H9 (cell line): ENCODE measurements around the gene TBC1D20. TPM values are rescaled to one million over a fixed set of nuclear protein-coding genes. Genes with fewer than 3 reads are reported as not detected.

Source experiments
- DNase-seq: peaks from one replicate; pipeline ENCODE4 v3.0.0-alpha.2; 2017
- H2AFZ ChIP-seq: one replicate; pipeline ENCODE4 v1.6.1; 2013; ENCODE audit warnings: mild to moderate bottlenecking, low read length, control low read depth, moderate library complexity
- H2AK5ac ChIP-seq: 2 replicates; pipeline ENCODE4 v1.6.1; 2013; ENCODE audit warnings: low read length, control low read depth, mixed read lengths; ENCODE audit not compliant: insufficient read length
- H2BK120ac ChIP-seq: one replicate; pipeline ENCODE4 v1.6.1; 2013; ENCODE audit warnings: low read depth, mild to moderate bottlenecking, low read length, control low read depth, inconsistent platforms; ENCODE audit not compliant: poor library complexity, severe bottlenecking
- H2BK12ac ChIP-seq: 2 replicates; pipeline ENCODE4 v1.6.1; 2013; ENCODE audit warnings: low read length, control low read depth, mixed read lengths, low read depth; ENCODE audit not compliant: insufficient read length
- H2BK15ac ChIP-seq: 2 replicates; pipeline ENCODE4 v1.6.1; 2013; ENCODE audit warnings: low read depth, low read length, control low read depth
- H2BK20ac ChIP-seq: one replicate; pipeline ENCODE4 v1.6.1; 2013; ENCODE audit warnings: low read depth, mild to moderate bottlenecking, low read length, control low read depth, inconsistent platforms; ENCODE audit not compliant: poor library complexity, severe bottlenecking
- H2BK5ac ChIP-seq: 2 replicates; pipeline ENCODE4 v1.6.1; 2013; ENCODE audit warnings: low read length, control low read depth, mixed read lengths; ENCODE audit not compliant: insufficient read length
- H3K14ac ChIP-seq: 2 replicates; pipeline ENCODE4 v1.6.1; 2013; ENCODE audit warnings: low read length, control low read depth; ENCODE audit not compliant: insufficient read depth
- H3K18ac ChIP-seq: 2 replicates; pipeline ENCODE4 v1.6.1; 2013; ENCODE audit warnings: low read depth, mild to moderate bottlenecking, mixed read lengths, low read length, control low read depth; ENCODE audit not compliant: insufficient read length
- H3K23ac ChIP-seq: 2 replicates; pipeline ENCODE4 v1.6.1; 2013; ENCODE audit warnings: low read length, control low read depth, mixed read lengths, low read depth; ENCODE audit not compliant: insufficient read length
- H3K23me2 ChIP-seq: 2 replicates; pipeline ENCODE4 v1.6.1; 2013; ENCODE audit warnings: low read depth, mild to moderate bottlenecking, mixed read lengths, low read length, control low read depth; ENCODE audit not compliant: insufficient read length, poor library complexity, severe bottlenecking
- H3K27ac ChIP-seq: 2 replicates; pipeline ENCODE4 v1.5.1; 2013; ENCODE audit warnings: low read length, control low read depth, mixed read lengths, low read depth; ENCODE audit not compliant: insufficient read length
- H3K27me3 ChIP-seq: 2 replicates; pipeline ENCODE4 v1.6.1; 2013; ENCODE audit warnings: low read length, control low read depth, inconsistent platforms; ENCODE audit not compliant: insufficient read depth
- H3K4ac ChIP-seq: 2 replicates; pipeline ENCODE4 v1.6.1; 2013; ENCODE audit warnings: low read depth, mild to moderate bottlenecking, control low read depth, inconsistent platforms, low read length, moderate library complexity
- H3K4me1 ChIP-seq: 2 replicates; pipeline ENCODE4 v1.6.1; 2013; ENCODE audit warnings: low read length, control low read depth, inconsistent platforms; ENCODE audit not compliant: insufficient read depth
- H3K4me2 ChIP-seq: 2 replicates; pipeline ENCODE4 v1.6.1; 2013; ENCODE audit warnings: low read length, control low read depth, mixed read lengths; ENCODE audit not compliant: insufficient read length, insufficient read depth
- H3K56ac ChIP-seq: 2 replicates; pipeline ENCODE4 v1.6.1; 2013; ENCODE audit warnings: low read depth, mild to moderate bottlenecking, mixed read lengths, low read length, control low read depth; ENCODE audit not compliant: insufficient read length
- H3K79me1 ChIP-seq: 2 replicates; pipeline ENCODE4 v1.6.1; 2013; ENCODE audit warnings: low read depth, mild to moderate bottlenecking, moderate library complexity, low read length, control low read depth, inconsistent platforms; ENCODE audit not compliant: insufficient read depth, poor library complexity, severe bottlenecking
- H3K79me2 ChIP-seq: 2 replicates; pipeline ENCODE4 v1.6.1; 2013; ENCODE audit warnings: low read length, control low read depth, inconsistent platforms; ENCODE audit not compliant: insufficient read depth
- H3K9ac ChIP-seq: 2 replicates; pipeline ENCODE4 v1.6.1; 2013; ENCODE audit warnings: low read length, control low read depth, mixed read lengths; ENCODE audit not compliant: insufficient read length; ENCODE audit errors: extremely low read depth
- H3K9me3 ChIP-seq: one replicate; pipeline ENCODE4 v1.6.1; 2013; ENCODE audit warnings: low read depth, low read length, inconsistent platforms; ENCODE audit not compliant: control insufficient read depth
- H3T11ph ChIP-seq: one replicate; pipeline ENCODE4 v1.6.1; 2013; ENCODE audit warnings: mild to moderate bottlenecking, low read length, control low read depth, inconsistent platforms
- H4K20me1 ChIP-seq: one replicate; pipeline ENCODE4 v1.6.1; 2013; ENCODE audit not compliant: control insufficient read depth, insufficient read length, insufficient read depth
- H4K5ac ChIP-seq: 2 replicates; pipeline ENCODE4 v1.6.1; 2013; ENCODE audit warnings: low read depth, mild to moderate bottlenecking, mixed read lengths, low read length, control low read depth; ENCODE audit not compliant: insufficient read length
- H4K8ac ChIP-seq: replicated peaks from 2 replicates; pipeline ENCODE4 v1.6.1; 2013; ENCODE audit warnings: low read length, control low read depth, mixed read lengths, low read depth; ENCODE audit not compliant: insufficient read length
- H4K91ac ChIP-seq: 2 replicates; pipeline ENCODE4 v1.6.1; 2013; ENCODE audit warnings: low read depth, mild to moderate bottlenecking, moderate library complexity, mixed read lengths, low read length, control low read depth; ENCODE audit not compliant: insufficient read length
- H3K27ac Mint-ChIP-seq, 3 experiments: 2 replicates in 2 of 3; 3 replicates in 1 of 3; pipeline ENCODE4 v1.8.0; 2020 to 2021; ENCODE audit warnings: mixed read lengths in 3 of 3, mild to moderate bottlenecking in 1 of 3, moderate library complexity in 1 of 3
- H3K27me3 Mint-ChIP-seq: 2 replicates; pipeline ENCODE4 v1.8.0; 2021; ENCODE audit warnings: low read depth, mild to moderate bottlenecking, moderate library complexity, mixed read lengths
- H3K36me3 Mint-ChIP-seq, 3 experiments: 2 replicates in 2 of 3; 3 replicates in 1 of 3; pipeline ENCODE4 v1.8.0; 2020 to 2021; ENCODE audit warnings: low read depth in 3 of 3, mixed read lengths in 3 of 3; ENCODE audit not compliant: insufficient read depth in 1 of 3
- H3K4me1 Mint-ChIP-seq, 2 experiments: 2 replicates each; pipeline ENCODE4 v1.8.0; 2020; ENCODE audit warnings: mixed read lengths in 2 of 2
- H3K4me3 Mint-ChIP-seq, 2 experiments: 2 replicates in 1 of 2; 3 replicates in 1 of 2; pipeline ENCODE4 v1.8.0; 2020 to 2021; ENCODE audit warnings: mild to moderate bottlenecking in 2 of 2, mixed read lengths in 2 of 2, moderate library complexity in 1 of 2
- H3K9me3 Mint-ChIP-seq, 2 experiments: 2 replicates in 1 of 2; 3 replicates in 1 of 2; pipeline ENCODE4 v1.8.0; 2020; ENCODE audit warnings: mild to moderate bottlenecking in 2 of 2, mixed read lengths in 2 of 2, moderate library complexity in 1 of 2
- CTCF ChIP-seq: fragments of 200-600 bp; sonication (generic); conservative IDR thresholded peaks from 3 replicates; pipeline ENCODE4 v1.8.0; 2021; ENCODE audit warnings: antibody characterized with exemption, mild to moderate bottlenecking
- WGBS: extraction: QIAGEN DNeasy Blood & Tissue Kit; methylation state at CpG from one replicate; pipeline ENCODE4 v1.1.7; 2013; ENCODE audit warnings: missing lambda C conversion rate, low lambda C conversion rate, mixed read lengths; ENCODE audit not compliant: insufficient read length; ENCODE audit errors: extremely low coverage; 5-methylcytosine and 5-hydroxymethylcytosine counted together
- total RNA-seq: library from RNA; stranded (reverse); gene quantifications from 2 replicates; pipeline ENCODE4 v1.2.1, GENCODE V29; 2021

The TBC1D20 gene
- total RNA-seq, 1 experiment from 2014 or later: 17.9 TPM

DNA sequence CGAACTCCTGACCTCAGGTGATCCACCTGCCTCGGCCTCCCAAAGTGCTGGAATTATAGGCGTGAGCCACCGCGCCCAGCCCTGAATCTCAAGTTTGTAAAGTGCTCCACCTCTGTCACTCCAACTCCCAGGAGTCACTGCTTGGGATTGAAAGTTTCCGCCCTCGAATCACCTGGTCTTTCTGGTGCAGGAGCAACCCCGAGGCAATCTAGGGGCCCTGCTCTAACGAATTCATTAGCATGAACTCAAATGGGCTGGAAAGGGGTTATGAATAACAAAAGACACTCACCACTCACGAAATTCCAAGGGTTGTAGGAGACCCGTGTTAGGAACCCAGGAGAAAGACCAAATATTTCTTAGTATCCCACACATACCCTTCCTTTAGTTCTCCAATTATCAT lies 28.1 kb downstream of the TBC1D20 start:
- Histone ChIP-seq H3K14ac (no peak overlapping the region), H2AFZ (no peak overlapping the region), H2AK5ac (no peak overlapping the region), H4K8ac (no peak overlapping the region), H2BK120ac (no peak overlapping the region), H3T11ph (no peak overlapping the region), H4K91ac (no peak overlapping the region), H3K4ac (no peak overlapping the region), H3K79me2 (no peaks in the 10 kb centered on the region), H3K56ac (no peak overlapping the region), H3K9me3 (no peaks in the 10 kb centered on the region), H3K23ac (no peak overlapping the region), H2BK5ac (no peak overlapping the region), H3K79me1 (no peaks in the 10 kb centered on the region), H3K27ac (no peak overlapping the region), H3K18ac (no peak overlapping the region), H2BK12ac (no peak overlapping the region), H4K20me1 (no peaks in the 10 kb centered on the region), H3K4me1 (peaks cover 3% of the 10 kb centered on the region; the same call in 1 of the 2 replicates), H3K27me3 (peaks cover 5% of the 10 kb centered on the region; the same call in 1 of the 2 replicates), H3K23me2 (no peaks in the 10 kb centered on the region), H2BK15ac (no peak overlapping the region), H4K5ac (no peak overlapping the region), H2BK20ac (no peak overlapping the region), H3K4me2 (peak overlapping the region; percentile 44), H3K9ac (no peak overlapping the region)
- H3K36me3 Mint-ChIP-seq: peaks cover 22 to 61% (median 59%) of the 10 kb centered on the region in 3 experiments; a peak in 6 of 7 replicates
- peak overlapping the region; percentile 10 to 64; a peak in 4 of 5 replicates for H3K4me3 Mint-ChIP-seq
- H3K27me3 Mint-ChIP-seq: peaks cover 36% of the 10 kb centered on the region
- peak; percentile 89 for DNase-seq
- H3K9me3 Mint-ChIP-seq: no peaks in the 10 kb centered on the region
- no peak for TF ChIP-seq CTCF
- H3K27ac Mint-ChIP-seq: peak overlapping the region in 1 of 3 experiments; percentile 58; a peak in 2 of 7 replicates
- H3K4me1 Mint-ChIP-seq: peaks cover 26 to 28% of the 10 kb centered on the region in 2 experiments
- no CpG with 5 or more reads among the region's 11 CpGs for WGBS
